HL-60/S4 (cell line): ENCODE results near the gene SOBP.

Experiments
- in situ Hi-C: fragments of 300-500 bp; cut with MboI; formaldehyde crosslinking; loops from 2 replicates; pipeline ENCODE4 v1.14.3; 2022; ENCODE audit warnings: low sequenced_read_pairs

The SOBP gene

DNA sequence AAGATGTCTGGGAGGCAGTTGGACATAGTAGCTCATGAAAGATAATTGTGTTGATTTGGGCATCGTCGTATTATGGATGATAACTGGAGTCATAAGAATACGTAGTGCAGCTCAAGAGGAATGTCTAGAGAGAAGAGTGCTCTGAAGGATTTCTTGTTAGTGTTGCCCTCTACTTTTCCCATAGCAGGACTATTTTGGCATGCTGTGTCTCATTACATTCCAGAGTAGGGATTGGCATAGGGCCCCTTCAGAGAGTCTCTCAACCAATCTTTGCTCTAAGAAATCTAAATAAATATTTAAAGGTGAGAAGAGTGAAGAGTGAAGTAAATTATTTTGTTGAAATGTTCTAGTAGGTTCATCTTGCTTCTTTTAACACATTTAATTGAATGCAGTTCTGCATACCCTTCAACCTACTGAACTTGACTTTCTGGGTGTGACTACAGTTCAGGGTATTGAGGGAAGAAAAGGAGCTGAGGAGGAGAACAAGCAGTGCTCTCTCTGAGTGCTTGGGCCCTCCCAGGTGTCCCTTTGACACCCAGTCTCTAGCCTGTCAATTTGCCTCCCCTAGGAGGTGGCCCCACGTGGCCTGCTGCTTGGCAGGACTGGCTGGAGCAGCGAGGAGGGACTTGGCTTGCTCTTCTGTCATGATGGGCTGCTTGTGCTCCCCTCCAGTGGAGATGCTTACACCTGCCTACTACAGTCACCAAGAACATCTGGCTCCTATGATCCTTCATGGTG, 33.3 kb downstream of the SOBP start:
- in situ Hi-C loops: no loop called here

DNA sequence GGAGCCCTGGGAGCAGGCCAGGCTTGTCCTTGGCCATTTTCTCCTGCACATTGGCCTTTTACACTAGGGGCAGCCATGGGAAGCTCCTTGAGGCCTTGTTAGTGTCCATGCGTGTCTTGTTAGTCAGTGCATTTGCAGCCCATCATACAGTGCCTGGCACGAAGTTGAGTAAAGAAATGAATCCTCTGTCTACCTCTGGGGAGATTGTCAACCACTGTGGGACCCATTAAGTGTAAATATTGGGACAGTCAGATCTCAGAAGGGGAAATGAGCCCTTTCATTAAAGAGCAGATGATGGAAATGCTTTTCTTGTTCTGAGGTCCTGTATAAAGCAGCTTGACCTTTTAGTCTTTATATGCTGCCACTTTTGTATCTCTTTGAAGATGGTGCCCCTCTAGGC, 33.9 kb downstream of the SOBP start:
- in situ Hi-C loops: no loop called here

DNA sequence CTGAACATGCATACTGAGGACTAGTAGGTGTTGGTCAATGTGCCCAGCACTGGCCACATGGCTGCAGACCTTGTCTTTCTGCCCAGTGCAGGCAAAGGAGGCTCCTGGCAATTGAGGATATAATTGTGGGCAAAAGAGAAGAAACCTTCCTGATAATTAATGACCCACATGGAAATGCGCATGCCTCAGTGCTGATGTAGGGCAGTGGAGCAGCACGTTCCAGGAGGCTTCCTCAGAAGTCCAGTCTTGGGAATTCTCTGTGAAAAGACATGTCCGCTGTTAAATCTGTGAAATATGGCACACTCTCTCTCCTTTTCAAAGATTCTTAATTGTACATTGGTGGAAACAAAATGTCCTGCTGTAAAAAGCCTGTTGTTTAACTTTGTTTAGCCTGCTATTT, 34.7 kb downstream of the SOBP start:
- in situ Hi-C loops: no loop called here

DNA sequence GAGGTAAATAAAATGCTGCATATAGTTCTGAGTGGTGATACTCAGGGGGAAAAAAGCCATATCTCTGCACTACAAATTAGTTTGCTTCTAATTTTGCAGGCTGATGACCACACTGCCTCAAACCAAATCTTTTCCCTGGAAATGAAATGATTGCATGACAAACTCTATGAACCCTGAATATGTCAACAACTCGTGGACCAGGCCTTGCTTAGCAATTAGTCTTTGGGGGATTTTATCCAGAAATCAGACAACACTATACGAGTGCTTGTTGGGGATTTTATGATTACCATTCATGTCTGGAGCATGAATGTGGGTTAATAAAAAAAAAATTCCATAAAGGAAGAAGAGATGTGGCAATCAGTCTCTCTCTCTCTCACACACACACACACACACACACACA, 42.0 kb downstream of the SOBP start:
- in situ Hi-C loops: no loop called here

DNA sequence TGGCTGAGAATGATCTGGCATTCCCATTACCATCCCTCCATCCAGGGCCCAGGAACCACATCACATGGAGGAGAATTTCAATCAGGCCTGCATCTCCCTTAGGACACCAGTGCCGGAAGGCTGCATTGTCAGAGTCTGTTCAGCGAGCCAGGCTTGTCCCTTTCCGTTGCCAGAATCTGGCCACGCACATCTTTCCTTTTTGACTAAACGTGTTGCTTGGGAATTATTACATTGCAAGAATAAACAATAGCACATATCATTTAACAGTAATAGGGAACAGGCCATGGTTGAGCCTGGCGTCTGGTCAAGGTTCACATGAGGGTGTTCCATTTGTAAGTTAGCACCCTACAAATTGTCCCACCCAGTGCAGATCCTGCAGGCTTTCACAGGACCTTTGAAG, 42.8 kb downstream of the SOBP start:
- in situ Hi-C loops: no loop called here

DNA sequence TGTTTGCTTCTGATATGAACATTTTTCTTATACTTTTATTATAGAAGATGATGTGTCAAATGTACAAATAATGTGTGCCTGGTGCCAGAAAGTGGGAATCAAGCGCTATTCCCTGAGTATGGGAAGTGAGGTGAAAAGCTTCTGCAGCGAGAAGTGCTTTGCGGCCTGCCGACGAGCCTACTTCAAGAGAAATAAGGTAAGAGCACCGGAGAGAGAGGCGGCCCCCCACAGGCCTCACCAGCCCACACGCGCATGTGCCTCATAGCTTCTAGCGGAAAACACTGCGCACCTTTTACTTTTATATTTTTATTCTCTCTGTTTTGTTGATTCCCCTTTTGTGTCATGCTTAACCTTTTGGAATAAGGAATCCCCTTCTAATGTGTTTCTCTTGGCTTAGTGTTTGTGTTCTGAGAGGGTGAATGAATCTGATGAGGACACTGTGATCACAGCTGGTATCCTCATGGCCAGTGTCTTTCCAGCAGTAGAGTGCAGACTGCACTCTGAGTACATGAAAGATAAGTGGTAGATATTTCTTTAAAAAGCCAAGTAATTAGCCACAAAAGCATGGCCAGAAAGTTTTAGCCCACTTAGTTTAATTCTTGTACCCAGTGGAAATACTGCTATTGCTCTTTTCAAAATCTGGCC, 43.6 kb downstream of the SOBP start:
- in situ Hi-C loops: no loop called here

DNA sequence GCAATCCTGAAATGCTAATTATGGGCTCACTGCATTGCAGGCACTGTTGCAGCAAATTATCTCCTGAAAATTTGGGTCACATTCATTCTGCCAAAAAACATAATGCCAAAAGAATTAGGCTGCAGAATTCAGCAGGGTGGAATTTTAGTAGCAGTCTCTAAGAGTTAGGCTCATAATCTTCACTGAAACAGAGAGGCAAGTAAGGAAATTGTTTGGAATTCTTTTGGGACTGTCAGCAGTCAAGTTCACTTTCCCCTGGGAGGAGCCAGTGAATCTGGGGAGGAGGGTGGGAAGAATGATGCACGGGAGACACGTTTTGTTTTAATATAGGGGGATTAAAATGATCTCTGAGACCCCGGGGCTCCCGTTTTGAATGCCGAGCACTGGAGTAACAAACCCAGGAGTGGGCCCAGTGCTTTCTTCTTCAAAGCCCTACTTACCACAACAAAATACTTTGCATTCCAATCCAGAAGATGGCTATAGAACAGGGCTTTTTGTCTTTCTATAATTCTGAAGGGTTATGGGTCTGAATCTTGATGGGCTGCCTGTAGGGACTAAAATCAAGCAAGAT, 44.7 kb downstream of the SOBP start:
- in situ Hi-C loops: no loop called here

DNA sequence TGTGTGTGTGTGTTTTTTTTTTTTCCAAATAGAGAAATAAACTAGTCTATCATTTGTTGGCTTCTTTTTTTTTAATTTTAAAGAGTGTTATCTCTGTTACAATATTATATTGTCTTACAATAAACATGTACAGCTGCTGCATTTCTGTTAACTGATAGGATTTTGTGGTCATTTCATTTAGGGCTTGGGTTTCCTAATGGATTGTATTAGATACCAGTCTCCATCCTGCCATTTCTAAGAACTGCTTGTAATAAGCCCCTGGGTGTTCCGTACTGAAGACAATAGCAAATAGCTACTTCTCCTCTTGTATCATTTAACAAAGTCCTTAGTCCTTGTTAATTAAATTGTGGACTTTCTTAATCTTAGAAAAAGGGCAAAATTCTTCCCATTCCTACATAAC, 45.7 kb downstream of the SOBP start:
- in situ Hi-C loops: no loop called here

DNA sequence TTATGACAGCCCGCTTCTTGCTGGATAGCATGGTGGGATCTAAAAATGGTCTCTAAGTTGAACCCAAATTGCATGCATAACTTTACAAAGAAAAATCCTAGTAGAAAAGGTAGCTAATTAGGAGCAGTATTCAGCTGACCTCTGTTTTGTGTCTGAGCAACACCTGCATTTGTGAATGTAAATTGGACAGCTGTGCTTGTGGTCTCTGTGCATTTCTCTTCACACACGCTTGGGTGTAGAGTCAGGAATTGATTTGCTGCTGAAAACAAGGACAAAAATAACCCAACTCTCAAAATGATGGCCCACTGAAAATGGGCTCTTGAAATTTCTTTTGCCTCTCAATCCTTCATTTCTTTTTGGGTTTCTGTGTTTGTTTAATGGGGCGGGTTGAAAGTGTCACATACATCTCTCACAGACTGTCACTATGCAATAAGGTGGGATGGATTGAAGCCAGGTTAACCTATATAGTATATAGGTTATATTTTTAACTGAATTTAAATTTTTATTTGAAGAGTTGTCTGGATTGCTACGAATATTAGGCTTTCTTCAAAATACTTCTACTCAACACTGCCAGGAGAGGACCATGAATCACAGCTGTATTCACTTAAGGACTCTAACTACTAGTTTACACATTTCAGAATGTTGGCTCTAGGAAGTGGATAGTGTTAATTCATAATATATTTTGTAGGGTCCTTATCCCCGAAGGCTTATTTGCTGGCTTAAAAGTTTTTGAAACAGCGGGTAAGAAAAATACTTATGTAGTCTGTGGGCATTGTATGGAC, 46.5 kb downstream of the SOBP start:
- in situ Hi-C loops: no loop called here

DNA sequence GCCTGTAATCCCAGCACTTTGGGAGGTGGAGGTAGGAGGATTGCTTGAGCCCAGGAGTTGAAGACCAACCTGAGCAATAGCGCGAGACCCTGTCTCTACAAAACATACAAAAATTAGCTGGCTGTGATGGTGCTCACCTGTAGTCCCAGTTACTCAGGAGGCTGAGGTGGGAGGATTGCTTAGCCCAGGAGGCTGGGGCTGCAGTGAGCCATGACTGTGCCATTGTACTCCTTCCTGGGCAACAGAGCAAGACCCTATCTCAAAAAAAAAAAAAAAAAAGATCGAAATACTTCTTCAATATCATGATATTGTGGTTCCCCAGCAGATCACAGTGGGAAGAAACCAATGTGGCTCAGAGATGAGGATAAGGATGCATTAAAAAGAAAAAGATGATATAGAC, 47.6 kb downstream of the SOBP start:
- in situ Hi-C loops: no loop called here

DNA sequence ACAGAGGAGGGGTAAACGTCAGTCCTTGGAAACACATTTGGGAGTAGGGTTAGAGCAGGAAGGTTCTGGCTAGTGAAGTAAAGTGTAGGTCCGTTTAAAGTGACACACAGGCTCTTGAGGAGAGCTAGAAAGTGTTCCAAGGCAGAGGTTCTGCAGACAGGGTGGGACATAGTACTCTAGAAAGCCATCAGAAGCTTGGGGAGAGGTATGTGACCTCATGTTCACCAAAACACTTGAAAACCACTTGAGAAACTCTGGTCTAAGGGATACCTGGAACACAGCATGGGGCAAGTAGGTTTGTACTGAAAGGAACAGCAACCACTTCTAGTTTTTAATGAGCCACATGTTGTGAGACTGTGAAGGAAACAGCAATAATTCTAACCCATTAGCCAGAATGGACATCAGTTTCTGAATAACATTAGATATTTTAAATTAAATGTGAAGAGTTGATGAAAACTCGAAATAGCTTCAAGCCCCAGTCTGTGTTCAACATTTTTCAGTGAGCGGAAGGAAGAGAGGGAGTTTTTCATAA, 49.0 kb downstream of the SOBP start:
- in situ Hi-C loops: no loop called here

DNA sequence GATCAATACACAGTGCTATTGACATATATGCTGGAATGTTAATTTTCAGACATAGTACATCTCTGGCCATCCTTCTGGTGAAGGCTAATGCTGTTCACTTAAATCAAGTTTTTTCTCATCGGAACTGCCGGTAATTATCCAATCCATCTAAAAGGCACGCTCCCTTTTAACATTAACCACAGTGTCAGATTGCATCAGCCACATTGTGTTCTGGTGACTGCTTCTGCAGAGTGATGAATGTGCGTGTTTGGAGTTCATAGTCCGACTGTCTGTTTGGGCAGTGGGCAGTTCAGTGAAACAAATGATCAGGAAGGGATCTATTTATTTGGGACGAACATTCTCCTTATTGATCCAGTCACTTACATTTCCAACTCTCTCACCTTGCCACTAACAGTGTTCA, 49.5 kb downstream of the SOBP start:
- in situ Hi-C loops: no loop called here

DNA sequence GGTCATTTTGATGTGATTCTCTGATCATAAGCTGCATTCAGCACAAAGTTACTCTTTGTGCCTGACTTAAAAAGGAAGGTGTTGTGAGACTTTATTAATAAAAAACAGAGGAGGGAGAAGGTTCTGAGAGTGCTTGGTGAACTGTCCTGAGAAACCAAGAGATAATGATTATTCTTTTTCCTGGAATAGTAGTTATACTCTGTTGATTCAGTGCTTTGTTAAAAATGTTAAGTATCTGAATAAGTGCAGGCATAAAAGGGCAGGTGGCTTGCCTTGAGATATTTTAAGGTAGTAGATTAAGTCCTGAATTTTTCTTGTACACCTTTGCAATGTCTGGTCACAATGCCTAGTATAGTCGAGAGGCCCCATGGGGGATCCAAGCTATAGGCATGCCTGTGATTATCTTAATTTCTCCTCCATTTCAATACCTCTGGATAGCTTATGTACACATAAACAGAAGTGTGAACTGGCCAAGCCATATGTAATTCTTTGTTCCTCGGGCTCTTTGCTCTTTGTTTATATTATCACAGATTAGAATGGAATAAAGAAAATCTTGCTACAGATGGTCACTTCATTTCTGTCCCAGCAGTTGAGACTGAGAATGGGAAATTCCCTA, 50.0 kb downstream of the SOBP start:
- in situ Hi-C loops: no loop called here

DNA sequence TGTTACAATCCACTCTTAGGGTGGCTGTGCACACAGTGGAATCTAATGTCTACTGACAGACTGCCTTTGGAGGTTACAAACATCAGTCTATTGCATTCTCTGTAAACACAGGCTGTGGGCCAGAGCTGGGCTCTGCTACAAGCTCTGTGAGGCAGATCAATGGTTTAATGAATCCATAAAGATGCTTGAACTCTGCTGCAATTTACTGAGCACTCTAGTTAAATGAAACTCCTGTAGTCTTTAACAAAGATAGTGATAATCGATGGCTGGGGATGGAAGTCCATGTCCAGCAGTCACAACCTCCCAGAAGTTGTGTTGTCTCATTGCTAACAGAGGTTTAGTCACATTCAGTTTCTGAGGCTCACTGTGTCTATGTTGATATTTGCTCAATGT, 50.5 kb downstream of the SOBP start:
- in situ Hi-C loops: no loop called here

DNA sequence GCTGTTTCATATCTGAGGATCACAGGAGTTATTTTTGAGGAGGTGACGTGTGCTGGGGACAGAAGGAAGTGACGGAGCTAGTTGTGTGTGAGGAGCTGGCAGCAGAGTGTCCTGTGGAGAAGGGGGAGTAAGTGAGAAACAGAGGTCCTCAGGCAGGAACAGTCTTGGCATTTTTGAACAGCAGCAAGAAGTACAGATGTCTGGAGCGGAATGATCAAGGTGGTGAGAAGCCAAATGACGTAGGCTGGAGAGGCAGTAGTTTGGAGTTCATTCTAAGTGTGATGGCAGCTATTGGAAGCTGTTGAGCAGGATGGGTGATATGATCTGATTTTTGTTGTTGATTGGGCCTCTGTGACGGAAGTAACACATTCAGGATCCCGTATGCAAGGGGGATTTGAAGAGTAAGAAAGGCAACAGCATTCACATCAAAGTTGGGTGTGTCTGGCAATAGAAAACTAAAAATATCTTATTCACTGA, 52.3 kb downstream of the SOBP start:
- in situ Hi-C loops: no loop called here

DNA sequence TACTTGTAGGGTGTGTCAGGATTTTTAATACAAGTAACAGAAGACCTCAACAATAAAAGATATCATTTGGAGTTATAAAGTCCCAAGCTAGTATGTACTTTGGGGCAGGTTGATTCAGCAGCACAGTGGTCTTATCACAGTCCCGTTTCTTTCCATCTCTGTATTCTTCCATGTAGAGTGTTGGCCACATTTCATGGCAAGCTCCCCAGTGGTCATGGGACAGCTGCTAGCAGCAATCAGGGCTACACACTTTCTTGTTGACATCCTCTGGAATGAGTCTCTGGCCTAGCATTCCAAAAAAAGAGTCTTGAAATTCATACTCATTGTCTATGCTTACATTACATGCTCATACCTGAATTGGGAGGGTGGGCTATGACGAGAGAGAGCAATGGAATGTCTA, 53.2 kb downstream of the SOBP start:
- in situ Hi-C loops: no loop called here

DNA sequence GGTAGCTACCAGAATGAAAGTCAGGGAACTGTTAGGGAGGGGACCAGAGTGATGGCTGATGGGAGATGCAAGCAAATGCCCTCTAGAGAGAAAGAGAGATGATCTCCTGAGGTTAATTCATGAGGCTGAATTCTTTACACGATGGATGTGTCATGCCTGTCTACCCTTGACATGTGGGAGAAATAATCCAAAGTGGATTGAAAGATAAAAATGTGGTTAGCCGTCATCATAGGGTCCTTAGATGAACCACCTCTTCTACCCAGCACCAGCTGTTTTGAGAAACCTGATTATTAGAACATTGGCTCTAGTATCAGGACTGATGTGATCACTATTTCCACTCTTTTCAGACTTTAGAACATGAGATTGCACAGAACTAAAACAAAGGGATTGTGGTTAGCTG, 53.6 kb downstream of the SOBP start:
- in situ Hi-C loops: no loop called here

DNA sequence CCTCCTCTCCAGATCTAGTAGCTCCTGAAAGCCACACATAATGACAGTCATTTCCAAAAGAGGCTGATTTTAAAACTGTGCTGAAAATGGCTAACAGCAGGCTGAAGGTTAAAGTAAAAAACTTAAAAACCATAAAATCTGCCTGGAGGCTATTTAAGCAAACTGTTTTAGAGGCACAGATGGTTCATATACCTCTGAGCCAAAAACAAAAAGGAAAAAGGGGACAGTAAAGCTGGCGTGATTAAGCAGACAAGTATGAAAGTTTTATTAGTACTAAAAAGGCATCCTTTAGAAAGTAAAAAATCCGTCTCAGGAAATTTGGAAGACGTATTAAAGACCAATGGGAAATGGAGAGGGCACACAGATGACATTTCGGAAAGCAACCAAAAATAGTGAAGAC, 55.8 kb downstream of the SOBP start:
- in situ Hi-C loops: no loop called here

DNA sequence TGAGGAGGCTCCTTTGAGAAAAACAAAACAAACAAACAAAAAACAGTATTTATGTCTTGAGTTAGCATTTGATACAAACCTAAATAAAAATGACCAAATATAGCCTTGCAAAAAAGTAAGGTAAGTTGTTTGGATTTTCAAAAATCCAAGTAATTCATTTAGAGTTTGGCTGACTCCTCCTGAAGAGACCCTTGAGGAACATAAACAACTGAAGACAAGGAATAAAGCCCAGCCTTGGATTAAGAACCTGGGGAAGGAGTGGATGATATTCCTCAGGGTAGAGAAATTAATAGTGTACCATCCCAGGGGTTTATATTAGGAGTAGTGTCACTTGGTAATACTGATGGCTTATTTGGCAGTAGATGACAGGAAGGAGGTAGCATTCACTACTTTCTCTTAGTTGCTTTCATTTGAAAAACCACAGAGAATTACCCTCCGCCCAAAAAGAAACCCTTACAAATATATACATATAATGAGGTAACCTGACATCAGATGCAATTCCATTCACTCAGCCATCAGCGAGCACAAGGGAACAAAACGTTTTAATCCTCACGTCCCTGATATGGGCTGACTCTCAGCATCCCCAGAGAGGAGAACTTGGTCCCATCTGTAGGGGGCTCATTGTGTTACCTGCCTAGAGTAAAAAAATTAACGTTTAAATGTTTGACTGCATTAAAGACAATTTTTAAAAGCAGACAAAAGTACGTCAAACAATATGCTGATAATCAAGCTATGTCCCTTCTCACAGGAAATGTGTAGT, 57.0 kb downstream of the SOBP start:
- in situ Hi-C loops: no loop called here

DNA sequence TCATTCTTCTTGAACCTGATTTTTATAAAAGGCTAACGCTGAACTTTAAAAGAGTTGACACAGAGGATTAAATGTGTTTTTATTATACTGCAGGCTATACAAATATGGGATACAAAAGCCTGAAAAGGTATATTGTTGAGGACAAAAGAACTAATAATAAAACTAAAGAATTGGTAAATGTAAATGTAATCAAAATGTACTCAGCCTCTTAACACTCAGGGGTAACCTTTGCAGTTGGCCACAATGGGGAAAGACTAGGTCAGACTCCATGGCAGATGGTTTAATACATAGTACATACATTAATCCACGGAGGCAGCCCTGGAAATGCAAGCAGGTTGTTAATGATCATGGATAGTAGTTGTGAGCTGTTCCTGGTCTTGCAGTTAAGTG, 57.5 kb downstream of the SOBP start:
- in situ Hi-C loops: no loop called here
